ENCODE measurements around the gene SCD5. TPM values are rescaled to one million over a fixed set of nuclear protein-coding genes. Genes with fewer than 3 reads are reported as not detected.

Gene SCD5
- total RNA-seq, 1 donor, result 18.0 TPM

GRCh38 chr4:82779032-82779431 is 19.6 kb downstream of the SCD5 start:
- TF ChIP-seq CTCF (IDR thresholded peaks at IDR 0.05; ENCODE audit: insufficient read depth, low read length), result no peak
- H3K4me3 ChIP-seq (ENCODE audit: low read depth, low read length), result no peak overlapping the region
- no peak for DNase-seq (ENCODE audit: low read depth)

- no peak for DNase-seq (ENCODE audit: low read depth)
- no peak for TF ChIP-seq CTCF (IDR thresholded peaks at IDR 0.05; ENCODE audit: insufficient read depth, low read length)
- H3K4me3 ChIP-seq (ENCODE audit: low read depth, low read length), result no peak overlapping the region
Measured at GRCh38 chr4:82777857-82778525, 20.6 kb downstream of the SCD5 start.

- no peak overlapping the region for H3K4me3 ChIP-seq (ENCODE audit: low read depth, low read length)
- peak; percentile 77 for DNase-seq (ENCODE audit: low read depth)
- TF ChIP-seq CTCF (IDR thresholded peaks at IDR 0.05; ENCODE audit: insufficient read depth, low read length), result no peak
Measured at GRCh38 chr4:82776925-82777542, 21.6 kb downstream of the SCD5 start.

GRCh38 chr4:82775243-82775642 is 23.4 kb downstream of the SCD5 start:
- no peak for DNase-seq (ENCODE audit: low read depth)
- no peak for TF ChIP-seq CTCF (IDR thresholded peaks at IDR 0.05; ENCODE audit: insufficient read depth, low read length)
- no peak overlapping the region for H3K4me3 ChIP-seq (ENCODE audit: low read depth, low read length)

GRCh38 chr4:82774711-82775171 is 23.9 kb downstream of the SCD5 start:
- DNase-seq (ENCODE audit: low read depth), result peak; percentile 39
- no peak for TF ChIP-seq CTCF (IDR thresholded peaks at IDR 0.05; ENCODE audit: insufficient read depth, low read length)
- no peak overlapping the region for H3K4me3 ChIP-seq (ENCODE audit: low read depth, low read length)

GRCh38 chr4:82773057-82773456 is 25.5 kb downstream of the SCD5 start:
- no peak overlapping the region for H3K4me3 ChIP-seq (ENCODE audit: low read depth, low read length)
- no peak for DNase-seq (ENCODE audit: low read depth)
- no peak for TF ChIP-seq CTCF (IDR thresholded peaks at IDR 0.05; ENCODE audit: insufficient read depth, low read length)
